KOPT-K1 (cell line): ENCODE data around the gene HOXB7.

ENCODE experiments used
- H3K27ac ChIP-seq: fragments of 200-600 bp; sonication (generic); 2 replicates; pipeline ENCODE4 v1.5.1; 2016; ENCODE audit warnings: antibody characterized with exemption, mild to moderate bottlenecking, low read depth, low read length; ENCODE audit not compliant: poor library complexity, severe bottlenecking
- H3K36me3 ChIP-seq: fragments of 200-600 bp; sonication (generic); 2 replicates; pipeline ENCODE4 v1.5.1; 2017; ENCODE audit warnings: antibody characterized with exemption, mild to moderate bottlenecking, low read length, moderate library complexity; ENCODE audit not compliant: insufficient read depth
- H3K9me3 ChIP-seq: fragments of 200-600 bp; sonication (generic); 2 replicates; pipeline ENCODE4 v1.5.1; 2017; ENCODE audit warnings: antibody characterized with exemption, low read length, mild to moderate bottlenecking; ENCODE audit not compliant: insufficient read depth, poor library complexity, severe bottlenecking

HOXB7 gene

DNA sequence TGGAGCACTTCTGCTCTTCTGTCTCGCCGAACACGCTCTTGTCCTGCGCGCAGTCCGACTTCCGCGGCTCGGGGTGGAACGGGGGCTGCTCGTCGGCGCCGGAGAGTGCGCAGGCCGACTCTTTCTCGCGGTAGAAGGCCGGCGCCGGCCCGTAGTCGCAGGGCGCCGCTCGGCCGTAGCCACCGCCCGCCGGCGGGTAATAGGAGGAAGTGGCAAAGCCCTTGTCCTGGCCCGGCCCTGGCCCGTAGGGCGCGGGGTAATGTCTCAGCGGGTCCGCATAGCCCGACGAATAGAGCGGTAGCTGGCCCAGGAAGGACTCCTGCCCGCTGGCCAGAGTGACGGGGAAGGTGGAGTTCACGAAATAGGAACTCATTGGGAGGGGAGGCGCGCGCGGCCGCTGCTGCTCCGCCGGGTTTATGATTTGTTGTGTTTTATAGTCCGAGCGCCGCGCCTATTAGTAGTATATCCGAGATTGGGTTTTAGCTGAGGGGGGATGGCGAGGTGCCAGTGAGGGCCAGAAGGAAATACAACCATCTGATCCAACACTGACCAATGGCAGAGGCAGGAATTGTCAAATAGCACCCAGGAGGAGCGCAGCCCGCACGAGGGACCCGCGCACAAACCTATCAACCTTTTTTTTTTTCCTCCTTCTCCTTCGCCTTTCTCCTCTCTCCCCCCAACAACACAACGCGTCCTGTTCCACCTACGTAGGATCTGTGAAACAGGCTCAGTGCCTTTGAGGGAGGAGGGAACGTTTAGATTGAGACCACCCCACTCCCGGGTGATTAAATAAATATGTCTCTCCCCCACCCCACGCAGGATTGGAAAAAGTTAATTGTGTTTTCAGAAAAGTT lies 12.8 kb downstream of the HOXB7 start:
- H3K36me3 ChIP-seq, result no peaks in the 10 kb centered on the region
- no peaks in the 10 kb centered on the region for H3K9me3 ChIP-seq
- no peak overlapping the region for H3K27ac ChIP-seq

DNA sequence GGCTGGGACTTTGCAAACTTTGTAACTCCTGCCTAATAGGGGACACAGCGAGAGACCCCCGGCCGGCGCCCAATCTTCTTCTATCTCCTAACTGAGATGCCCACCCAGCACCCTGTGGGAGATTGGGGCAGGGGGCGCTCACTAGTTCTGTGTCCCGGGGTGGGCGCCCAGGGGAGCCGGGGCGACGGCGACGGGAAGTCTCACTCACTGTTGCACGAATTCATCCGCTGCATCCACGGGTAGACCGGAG lies 13.4 kb downstream of the HOXB7 start:
- Histone ChIP-seq H3K36me3 (no peaks in the 10 kb centered on the region), H3K9me3 (no peaks in the 10 kb centered on the region), H3K27ac (no peak overlapping the region)

DNA sequence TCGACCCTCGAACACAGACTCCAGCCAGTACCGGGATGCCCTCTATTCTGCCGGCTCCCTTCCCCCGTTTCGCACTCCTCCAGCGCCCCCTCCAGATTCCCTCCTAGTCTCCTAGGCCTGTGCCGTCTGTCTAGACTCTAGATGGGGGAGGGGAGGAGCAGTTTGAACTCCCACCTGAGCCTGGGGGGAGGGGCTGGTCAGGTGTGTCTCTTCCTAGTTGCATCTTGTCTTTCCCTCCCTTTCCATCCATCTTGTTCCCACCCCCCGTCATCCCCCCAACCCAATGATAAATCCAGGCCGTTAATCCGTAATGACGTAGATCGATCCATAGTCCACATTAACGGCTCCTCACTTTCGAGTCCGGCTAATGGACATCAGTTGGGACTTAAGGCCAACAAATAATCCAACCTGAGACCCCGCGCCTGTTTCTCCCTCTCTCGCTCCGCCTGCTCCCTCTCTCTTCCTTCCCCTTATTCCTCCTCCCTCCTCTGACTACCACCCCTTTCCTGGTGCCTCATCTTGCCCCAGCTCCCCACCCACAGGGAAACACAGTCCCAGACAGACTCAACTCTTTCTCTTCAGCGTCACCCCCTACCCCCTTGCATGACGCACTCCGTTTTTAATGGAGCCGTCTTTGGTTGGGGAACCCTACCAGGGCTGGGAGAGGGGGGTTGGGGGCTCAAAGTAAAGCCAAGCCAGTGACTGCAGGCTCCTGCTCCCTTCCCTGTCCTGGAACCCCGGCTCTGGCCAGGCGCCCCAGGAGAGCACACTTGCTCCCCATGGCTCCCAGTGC lies 13.9 kb downstream of the HOXB7 start:
- Histone ChIP-seq H3K27ac (no peak overlapping the region), H3K36me3 (no peaks in the 10 kb centered on the region), H3K9me3 (no peaks in the 10 kb centered on the region)

DNA sequence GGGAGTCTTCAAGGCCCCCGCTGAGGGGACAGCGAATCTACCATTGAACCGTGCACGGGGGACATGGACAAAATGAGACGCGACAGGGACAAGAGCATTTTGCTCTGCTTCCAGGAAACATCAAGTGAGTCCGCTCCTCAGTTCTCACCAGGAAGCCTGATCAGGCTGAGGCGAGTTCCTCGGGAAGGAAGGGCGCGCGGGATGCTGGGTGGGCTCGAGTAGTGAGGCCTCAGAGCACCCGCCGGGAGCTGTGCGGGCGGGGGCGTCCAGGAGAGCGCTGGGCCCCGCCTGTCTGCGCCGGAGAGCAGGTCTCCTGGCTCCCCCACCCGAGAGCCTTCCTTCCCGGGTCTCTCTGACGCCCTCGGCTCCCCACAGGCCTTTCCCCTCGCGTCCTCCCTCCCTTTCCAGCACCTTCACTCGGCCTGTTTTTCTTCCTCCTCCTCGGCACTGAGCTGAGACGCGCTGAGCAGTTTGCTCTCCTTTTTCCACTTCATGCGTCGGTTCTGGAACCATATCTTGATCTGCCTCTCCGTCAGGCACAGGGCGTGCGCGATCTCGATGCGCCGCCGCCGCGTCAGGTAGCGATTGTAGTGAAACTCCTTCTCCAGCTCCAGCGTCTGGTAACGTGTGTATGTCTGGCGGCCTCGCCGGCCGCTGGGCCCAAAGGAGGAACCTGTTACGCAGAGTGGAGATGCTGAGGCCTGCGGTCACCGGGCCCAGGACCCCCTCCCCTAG lies 14.7 kb downstream of the HOXB7 start:
- Histone ChIP-seq H3K27ac (no peak overlapping the region), H3K36me3 (no peaks in the 10 kb centered on the region), H3K9me3 (no peaks in the 10 kb centered on the region)

DNA sequence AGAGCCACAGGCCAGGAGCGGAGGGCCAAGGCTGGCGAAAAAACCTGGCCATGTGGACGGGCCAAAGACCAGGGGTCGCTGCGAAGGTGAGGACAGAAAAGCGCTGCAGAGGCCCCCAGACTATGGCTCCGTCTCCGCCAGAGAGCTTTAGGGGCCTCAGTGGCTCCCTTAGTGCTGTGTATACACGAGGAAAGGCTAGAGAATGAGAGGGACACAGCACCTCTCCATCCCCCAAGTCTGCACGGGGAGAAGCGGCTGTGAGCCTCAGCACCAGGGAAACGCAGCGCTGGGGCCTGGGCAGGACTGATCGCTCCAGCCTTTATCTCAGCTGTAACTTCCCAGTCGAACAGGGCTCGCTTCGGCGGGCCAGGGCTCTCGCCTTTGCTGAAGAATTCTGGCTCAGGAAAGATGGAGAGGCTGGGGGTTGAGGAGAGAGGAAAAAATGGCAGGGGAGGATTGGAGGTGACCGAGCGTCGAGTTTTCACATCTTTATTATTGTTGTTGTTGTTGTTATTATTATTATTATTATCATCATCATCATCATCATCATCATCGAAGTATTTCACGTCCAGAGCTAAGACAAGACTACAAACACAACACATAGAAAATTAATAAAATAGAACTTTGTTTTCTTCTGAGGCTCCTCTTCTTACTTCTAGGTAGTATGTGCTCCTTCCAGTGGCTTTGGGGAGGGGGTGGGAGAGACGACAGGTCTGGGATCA lies 15.4 kb downstream of the HOXB7 start:
- Histone ChIP-seq H3K9me3 (no peaks in the 10 kb centered on the region), H3K36me3 (no peaks in the 10 kb centered on the region), H3K27ac (no peak overlapping the region)

DNA sequence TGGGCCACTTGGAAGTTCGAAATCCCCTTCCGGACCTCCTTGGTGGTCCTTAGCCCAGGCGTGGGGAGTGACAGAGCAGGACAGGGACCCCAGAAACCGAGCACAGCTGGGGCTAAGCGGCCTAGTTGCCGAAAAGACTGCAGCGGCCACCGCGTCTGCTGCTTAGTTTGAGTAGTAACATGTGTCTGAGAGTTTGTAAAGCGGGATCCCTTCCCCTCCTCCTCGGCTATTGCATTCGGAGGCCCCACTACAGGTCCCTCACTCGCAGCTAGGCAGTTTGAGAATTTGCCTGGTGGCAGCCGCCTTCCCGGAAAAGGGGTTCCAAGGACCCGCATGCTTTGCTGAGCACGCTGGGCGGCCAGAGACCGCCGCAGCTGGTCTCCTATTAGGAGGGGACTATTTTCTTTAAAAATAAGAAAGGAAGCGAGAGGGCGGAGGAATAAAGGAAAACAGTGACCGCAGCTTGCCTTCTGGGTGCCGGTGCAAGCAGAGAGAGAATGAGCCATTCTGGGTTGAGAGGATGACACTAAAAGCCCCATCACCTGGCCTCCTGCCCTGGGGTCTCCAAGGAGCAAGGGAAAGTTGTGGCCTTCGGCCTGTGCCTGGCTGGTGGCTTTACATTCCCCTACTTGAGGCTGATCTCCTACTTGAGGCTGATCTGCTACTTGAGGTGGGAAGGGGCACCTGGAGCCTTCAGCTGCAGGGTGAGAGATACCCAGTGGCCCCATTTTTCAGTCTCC lies 16.1 kb downstream of the HOXB7 start:
- no peaks in the 10 kb centered on the region for H3K9me3 ChIP-seq
- no peaks in the 10 kb centered on the region for H3K36me3 ChIP-seq
- no peak overlapping the region for H3K27ac ChIP-seq

DNA sequence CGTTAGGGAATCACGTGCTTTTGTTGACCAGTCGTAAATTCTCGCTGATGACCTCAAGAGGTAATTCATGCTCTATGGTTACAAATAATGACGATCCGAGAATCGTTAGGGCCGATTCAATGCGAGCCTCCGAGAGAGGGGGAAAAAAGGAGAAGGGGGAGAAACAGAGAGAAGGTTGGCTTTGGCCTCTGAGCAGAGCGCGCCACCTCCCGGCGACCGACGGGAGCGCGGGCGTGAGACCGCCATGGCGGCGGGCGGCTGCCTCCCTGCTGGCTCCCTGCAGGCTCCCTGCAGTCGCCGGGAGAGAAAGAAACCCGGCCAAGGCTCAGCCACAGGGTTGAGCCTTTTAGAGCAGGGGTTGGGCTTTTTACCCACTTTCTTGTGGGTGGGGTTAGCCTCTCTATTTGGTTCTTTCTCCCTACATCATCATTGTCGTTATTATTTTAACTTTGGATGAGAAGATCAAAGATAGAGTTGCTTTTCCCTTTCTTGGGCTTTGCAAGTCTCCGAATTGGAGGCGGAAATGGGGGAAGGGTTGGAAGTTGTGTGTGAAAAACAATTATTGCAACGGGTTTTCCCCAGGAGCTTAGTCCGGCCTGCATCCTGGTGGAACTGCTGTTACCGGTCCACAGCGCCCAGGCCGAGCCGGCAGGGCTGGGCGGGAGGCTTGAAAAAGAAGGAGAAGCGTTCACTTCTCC lies 16.8 kb downstream of the HOXB7 start:
- Histone ChIP-seq H3K36me3 (no peaks in the 10 kb centered on the region), H3K27ac (no peak overlapping the region), H3K9me3 (no peaks in the 10 kb centered on the region)

DNA sequence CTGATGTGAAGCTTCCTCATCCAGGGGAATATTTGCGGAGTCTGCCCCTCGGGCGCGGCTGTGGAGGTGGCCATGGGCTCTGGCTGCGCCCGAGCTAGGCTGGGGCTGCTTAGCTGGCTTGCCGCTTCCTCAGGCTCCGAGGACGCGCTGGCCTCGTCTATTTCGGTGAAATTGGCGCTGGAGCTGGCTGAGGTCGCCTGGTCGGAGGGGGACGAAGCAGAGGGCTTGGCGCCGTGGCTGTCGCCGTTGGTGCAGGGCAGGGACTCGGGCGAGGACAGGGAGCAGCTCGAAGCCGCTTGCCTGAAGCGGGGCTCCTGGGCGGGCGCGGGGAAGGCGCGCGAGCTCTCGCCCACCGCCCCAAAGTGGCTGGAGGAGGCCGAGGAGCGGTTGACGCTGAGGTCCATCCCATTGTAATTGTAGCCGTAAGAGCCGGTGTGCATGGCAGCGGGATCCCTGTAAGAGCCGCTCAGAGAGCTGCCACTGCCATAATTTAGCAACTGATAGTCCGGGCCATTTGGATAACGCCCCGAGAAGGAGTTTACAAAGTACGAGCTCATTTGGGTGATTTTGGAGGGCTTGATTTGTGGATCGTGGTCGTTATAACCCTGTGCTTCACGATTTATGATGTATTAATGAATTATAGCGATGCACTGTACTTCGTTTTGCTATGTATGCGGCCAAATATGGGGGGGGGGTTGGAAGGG lies 17.5 kb downstream of the HOXB7 start, which contains the start of gene HOXB5:
Gene HOXB5, minus strand, starts transcription at position 654 of the 704 bp plus-strand sequence. Its CDS starts 97 bp downstream, at position 557.
- Histone ChIP-seq H3K36me3 (no peaks in the 10 kb centered on the region), H3K9me3 (no peaks in the 10 kb centered on the region), H3K27ac (no peak within 1 kb of the TSS)

DNA sequence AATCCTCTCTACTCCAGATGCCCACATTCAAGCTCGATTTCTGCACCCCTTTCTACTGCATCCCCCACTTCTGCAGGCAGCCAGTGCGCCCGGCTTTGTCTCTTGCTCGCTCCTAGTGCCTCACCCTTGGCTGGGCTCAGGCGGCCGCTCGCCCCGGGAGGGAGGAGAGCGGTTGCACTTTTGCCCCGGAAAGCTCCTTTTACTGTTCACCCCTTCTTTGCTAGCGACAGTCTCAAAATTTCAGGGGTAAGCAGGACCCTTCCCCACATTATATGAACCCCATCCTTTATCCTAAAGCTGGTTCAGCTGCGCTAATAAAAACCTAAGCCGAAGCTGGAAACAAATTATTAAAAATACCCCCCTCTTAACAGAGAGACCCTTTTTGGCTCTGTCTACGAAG lies 18.2 kb downstream of the HOXB7 start:
- H3K27ac ChIP-seq, result no peak overlapping the region
- no peaks in the 10 kb centered on the region for H3K36me3 ChIP-seq
- H3K9me3 ChIP-seq, result no peaks in the 10 kb centered on the region

DNA sequence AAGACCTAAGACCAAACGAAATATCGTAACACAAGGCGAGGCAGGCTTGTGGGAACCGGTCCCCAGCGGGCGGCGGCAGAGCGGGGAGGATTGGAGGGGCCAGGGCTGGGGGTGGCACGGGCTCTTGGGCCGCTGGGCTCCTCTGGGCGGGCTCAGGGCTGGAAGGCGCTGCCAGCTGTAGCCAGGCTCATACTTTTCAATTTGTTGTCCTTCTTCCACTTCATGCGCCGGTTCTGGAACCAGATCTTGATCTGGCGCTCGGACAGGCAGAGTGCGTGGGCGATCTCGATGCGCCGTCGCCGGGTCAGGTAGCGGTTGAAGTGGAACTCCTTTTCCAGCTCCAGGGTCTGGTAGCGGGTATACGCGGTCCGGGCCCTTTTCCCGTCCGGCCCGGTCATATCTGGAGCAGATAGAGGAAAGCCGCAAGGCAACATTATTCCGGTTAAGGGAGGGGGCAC lies 18.7 kb downstream of the HOXB7 start:
- no peaks in the 10 kb centered on the region for H3K36me3 ChIP-seq
- no peak overlapping the region for H3K27ac ChIP-seq
- no peaks in the 10 kb centered on the region for H3K9me3 ChIP-seq

DNA sequence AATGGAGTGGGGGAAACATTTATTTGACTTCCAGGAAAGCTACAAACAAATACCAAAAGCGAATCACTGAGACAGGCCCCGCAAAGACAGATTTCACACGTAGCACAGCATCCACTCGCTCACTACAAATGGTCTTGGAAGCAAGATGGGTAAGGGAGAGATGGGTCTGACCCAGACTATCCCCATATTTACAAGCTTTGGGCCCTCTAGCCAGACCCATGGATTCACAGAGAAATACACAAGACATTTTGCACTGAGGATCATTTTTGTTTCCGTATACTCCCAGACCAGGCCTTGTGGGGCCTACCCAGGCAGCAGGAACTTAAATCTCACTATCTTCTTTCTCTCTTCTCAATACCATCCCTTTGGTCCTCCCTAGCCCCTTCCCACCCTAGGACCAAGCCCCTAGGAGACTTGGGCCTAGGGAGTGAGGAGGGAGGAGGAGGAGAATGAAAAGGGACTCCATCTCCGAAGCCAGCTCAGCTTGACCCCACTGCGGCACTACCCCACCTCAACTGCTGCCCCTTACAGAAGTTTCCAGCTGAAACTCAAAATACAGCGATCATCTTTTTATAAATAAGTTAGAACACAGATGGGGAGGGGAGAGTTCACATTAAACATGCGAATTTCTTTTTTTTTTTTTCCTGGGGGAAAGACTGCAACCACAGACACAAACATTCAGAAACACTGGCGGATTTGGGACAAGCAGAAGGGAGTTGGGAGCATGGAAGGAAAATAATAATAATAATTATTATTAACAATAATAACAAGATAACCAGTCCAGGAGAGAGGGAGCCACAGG lies 19.4 kb downstream of the HOXB7 start:
- no peak overlapping the region for H3K27ac ChIP-seq
- no peaks in the 10 kb centered on the region for H3K9me3 ChIP-seq
- no peaks in the 10 kb centered on the region for H3K36me3 ChIP-seq

DNA sequence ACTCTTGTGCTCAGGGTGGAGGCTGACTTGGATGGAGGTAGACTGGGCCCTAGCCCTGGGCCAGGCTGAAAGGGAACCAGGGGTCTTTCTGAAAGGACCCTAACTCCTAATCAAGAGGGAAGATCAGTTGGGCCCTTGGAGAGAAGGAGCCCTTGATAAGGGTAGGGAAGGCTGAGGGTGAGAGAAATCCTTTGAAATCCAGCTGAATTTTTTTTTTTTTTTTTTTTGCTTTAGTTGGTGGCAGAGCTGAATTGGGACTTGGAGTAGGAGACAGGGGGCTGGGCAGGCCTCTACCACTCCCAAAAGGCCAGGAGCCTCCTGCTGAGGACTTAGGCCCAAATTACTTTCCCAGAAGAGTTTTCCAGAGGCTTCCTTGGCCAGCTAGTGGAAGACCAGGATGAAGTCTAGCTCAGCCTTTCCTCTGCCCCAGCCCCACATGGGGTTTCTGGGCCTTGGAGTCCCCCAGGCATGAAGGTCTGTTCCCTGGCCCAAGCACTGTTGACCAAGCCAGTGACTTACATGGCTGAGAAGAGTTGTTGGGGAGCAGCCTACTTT lies 20.1 kb downstream of the HOXB7 start:
- H3K36me3 ChIP-seq, result no peaks in the 10 kb centered on the region
- H3K27ac ChIP-seq, result no peak overlapping the region
- no peaks in the 10 kb centered on the region for H3K9me3 ChIP-seq
